AG09319 (cell line): Measurements from ENCODE around the gene GPR132.
"Not testable (repeated sequence)": the region's sequence is repeated elsewhere in the genome, so short reads cannot be mapped to it uniquely, and the experiment has no call there.

Experiments used
- DNase-seq: peaks from one replicate; pipeline ENCODE4 v3.0.0-alpha.2; 2010; ENCODE audit warnings: low read depth; ENCODE audit errors: extremely low read depth
- CTCF ChIP-seq: IDR thresholded peaks from 2 replicates; pipeline ENCODE4 v1.5.1; 2011; ENCODE audit warnings: low read depth, mild to moderate bottlenecking, inconsistent platforms, low read length, moderate library complexity

The GPR132 gene

DNA sequence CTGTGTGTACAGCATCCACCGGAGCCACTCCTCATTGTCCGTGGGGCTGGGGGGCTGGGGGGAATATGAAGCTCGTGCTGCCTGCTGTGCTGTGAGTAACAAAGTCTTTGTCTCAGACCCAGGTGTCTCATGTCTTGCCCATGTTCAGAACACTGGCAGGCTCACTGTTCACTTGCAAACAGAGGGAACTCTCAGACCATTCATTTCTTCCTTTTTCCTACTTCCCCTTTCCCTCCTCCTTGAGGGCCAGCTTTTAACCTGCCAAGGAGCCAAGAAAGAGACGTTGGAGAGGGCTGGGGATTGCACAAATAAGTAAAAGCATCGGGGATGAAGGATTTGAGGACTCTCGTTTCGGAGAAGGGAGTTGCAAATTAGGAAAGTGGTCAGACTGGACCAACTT lies 21.6 kb downstream of the GPR132 start:
- no peak for TF ChIP-seq CTCF
- no peak for DNase-seq

DNA sequence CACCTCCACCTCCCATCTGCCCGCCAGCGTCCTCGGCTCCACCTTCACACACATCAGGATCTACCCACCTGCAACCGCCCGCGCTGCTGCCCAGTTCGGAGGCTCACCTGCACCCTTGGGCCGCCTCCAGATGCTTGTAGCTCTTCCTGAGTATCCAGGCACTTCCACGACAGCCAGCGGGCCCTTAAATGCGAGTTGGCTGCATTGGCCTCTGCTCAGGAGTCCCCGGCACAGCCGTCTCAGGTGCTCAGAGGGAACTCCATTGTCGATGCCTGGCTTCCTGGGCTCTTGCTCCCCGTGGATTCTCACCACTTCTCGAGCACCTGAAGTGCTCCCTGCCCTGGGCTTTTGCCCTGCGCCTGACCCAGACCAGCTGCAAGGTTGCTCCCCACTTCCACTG lies 22.4 kb downstream of the GPR132 start:
- no peak for TF ChIP-seq CTCF
- no peak for DNase-seq

DNA sequence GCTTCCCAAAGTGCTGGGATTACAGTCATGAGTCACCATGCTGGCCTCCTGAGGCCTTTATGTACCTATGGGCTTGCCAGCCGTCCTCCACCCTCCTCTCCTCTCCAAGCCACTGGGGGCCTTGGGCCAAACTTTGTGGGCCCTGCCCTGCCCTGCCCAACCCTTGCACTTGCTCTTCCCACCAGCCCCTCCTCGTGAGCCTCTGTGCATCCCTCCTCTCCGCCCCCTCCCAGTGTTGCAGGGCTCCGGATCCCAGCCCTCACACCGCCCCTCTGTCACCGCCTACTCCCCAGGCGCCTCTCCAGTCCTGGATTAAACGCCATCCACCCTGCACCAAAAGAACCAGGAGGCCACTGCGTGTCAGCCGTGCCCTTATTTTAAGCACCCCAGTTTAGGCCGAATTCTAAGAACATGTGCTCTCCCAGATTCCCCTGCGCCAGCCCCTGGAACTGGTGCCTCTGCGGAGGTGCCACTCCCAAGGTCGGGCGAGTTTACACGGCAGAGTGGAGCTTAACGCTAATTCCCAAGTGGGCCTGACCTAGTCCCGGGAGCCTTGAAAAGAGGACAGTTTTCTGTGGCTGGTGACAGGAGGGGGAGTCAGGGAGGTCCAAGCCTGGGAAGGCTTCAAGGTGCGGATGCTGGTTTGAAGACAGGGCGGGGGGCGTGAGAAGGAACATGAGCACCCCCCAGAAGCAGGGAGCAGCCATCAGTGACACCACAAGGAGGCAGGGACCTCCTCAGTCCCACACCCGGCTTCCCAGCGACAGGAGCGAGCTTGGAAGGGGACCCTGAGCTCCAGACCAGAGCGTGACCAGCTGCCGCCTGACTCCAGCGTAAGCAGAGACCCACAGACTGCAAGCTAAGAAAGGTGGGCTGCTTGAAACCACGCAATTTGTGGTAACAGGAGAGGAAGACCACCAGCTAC lies 23.1 kb downstream of the GPR132 start:
- no peak for TF ChIP-seq CTCF
- DNase-seq: no peak

DNA sequence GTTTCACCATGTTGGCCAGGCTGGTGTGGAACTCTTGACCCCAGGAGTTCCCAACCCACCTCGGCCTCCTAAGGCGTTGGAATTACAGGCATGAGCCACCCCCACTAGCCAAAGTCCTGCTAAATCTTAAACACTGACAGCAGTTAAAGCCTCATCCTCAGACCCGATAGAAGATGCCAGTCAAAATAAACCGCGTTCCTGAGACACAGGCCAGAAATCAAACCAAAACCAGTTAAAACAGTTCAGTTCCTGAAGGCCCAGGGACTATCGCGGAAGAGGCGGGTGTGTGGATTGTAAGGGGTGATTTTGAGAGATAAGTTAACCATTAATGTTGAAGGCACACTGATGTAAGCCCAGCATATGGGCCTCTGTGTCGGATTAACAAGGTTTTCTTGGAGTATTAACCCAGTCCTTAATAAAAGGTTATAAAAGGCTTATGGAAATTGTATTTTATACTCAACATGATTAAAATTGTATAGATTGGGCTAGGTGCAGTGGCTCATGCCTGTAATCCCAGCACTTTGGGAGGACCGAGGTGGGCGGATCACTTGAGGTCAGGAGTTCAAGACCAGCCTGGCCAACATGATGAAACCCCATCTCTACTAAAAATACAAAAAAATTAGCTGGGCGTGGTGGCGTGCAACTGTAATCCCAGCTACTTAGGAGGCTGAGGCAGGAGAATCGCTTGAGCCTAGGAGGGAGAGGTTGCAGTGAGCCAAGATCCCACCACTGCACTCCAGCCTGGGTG lies 25.6 kb downstream of the GPR132 start:
- no peak for DNase-seq
- no peak for TF ChIP-seq CTCF

- not testable (repeated sequence) for DNase-seq
Measured at GRCh38 chr14:105035616-105036015, 29.6 kb downstream of the GPR132 start.

DNA sequence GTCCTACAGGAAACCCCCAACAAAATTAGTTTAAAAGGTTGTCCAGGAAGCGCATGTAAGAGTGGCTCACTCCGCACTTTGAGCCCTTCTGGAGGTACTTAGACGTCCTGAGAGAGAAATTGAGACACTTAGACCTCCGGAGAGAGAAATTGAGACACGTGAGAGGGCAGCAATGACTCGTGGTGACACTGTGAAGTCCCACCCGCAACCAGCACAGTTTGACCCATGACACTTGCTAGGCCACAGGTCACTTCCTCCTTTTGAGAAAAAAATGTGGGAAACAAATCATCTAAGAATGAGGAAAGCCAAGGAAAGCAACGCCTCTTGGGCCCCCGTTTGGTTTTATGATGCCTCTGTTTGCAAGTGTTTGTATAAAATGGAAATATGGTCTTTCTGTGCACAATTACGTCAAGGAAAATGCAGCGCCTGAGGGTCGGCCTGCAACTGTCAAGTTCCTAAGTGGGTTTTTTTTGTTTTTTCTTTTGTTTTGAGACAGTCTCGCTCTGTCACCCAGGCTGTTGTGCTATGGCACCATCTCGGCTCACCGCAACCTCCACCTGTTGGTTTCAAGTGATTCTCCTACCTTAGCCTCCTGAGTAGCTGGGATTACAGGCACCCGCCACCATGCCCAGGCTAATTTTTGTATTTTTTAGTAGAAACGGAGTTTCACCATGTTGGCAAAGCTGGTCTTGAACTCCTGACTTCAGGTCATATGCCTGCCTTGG lies 30.8 kb downstream of the GPR132 start:
- no peak for DNase-seq
- no peak for TF ChIP-seq CTCF

DNA sequence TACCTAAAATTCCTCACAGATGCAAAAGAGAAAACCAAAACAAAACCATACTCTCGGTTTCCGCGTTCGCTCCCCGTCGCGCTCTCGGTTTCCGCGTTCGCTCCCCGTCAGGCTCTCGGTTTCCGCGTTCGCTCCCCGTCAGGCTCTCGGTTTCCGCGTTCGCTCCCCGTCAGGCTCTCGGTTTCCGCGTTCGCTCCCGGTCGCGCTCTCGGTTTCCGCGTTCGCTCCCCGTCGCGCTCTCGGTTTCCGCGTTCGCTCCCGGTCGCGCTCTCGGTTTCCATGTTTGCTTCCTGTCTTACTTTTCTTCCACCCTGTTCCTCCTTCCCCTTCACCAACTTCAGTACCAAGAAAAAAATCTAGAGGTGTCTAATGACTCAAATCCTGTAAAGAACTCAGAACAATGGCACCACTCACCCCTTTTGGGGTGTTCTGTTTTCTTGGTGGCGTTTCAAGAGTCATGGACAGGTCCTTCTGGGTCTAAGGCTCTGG lies 31.8 kb downstream of the GPR132 start:
- DNase-seq: not testable (repeated sequence)

- not testable (repeated sequence) for DNase-seq
Measured at GRCh38 chr14:105032451-105032901, 32.8 kb downstream of the GPR132 start.
